22Rv1 (cell line): ENCODE data around the gene VSIR.

Experiments used
- H3K27ac ChIP-seq: fragments of 450-650 bp; 2 replicates; pipeline ENCODE4 v1.5.1; 2017
- CTCF ChIP-seq: fragments of 450-650 bp; IDR thresholded peaks from 2 replicates; pipeline ENCODE4 v1.5.1; 2017; ENCODE audit warnings: mild to moderate bottlenecking
- ZFX ChIP-seq: fragments of 450-650 bp; IDR thresholded peaks from 2 replicates; pipeline ENCODE4 v1.6.1; 2017; ENCODE audit warnings: antibody characterized with exemption, borderline replicate concordance

The VSIR gene

GRCh38 chr10:71743866-71744265 is 29.5 kb downstream of the VSIR start:
- TF ChIP-seq CTCF (no peak), ZFX (no peak)
- no peak overlapping the region for H3K27ac ChIP-seq

GRCh38 chr10:71743089-71743838 is 30.1 kb downstream of the VSIR start:
- TF ChIP-seq ZFX = no peak
- no peak for TF ChIP-seq CTCF
- no peak overlapping the region for H3K27ac ChIP-seq

GRCh38 chr10:71742301-71743088 is 30.8 kb downstream of the VSIR start:
- no peak overlapping the region for H3K27ac ChIP-seq
- TF ChIP-seq CTCF (no peak), ZFX (no peak)

GRCh38 chr10:71741671-71742070 is 31.6 kb downstream of the VSIR start:
- H3K27ac ChIP-seq = no peak overlapping the region
- TF ChIP-seq CTCF (no peak), ZFX (no peak)

- TF ChIP-seq ZFX (no peak), CTCF (no peak)
- no peak overlapping the region for H3K27ac ChIP-seq
Measured at GRCh38 chr10:71741029-71741428, 32.3 kb downstream of the VSIR start.

- H3K27ac ChIP-seq = no peak overlapping the region
- TF ChIP-seq CTCF (no peak), ZFX (no peak)
Measured at GRCh38 chr10:71740069-71740653, 33.2 kb downstream of the VSIR start.

GRCh38 chr10:71739358-71739900 is 33.9 kb downstream of the VSIR start:
- no peak overlapping the region for H3K27ac ChIP-seq
- no peak for TF ChIP-seq ZFX
- TF ChIP-seq CTCF = no peak
